HG03280 (cell line): ENCODE data around the gene NUFIP2.
"Not testable (repeated sequence)": the region's sequence is repeated elsewhere in the genome, so short reads cannot be mapped to it uniquely, and the experiment has no call there.

Experiments
- ATAC-seq: cut with Tn5 transposase; IDR thresholded peaks from one replicate; pipeline ENCODE4 v1.9.1; 2021; ENCODE audit warnings: mild to moderate bottlenecking, moderate library complexity; ENCODE audit not compliant: unreplicated experiment

The NUFIP2 gene, protein sequence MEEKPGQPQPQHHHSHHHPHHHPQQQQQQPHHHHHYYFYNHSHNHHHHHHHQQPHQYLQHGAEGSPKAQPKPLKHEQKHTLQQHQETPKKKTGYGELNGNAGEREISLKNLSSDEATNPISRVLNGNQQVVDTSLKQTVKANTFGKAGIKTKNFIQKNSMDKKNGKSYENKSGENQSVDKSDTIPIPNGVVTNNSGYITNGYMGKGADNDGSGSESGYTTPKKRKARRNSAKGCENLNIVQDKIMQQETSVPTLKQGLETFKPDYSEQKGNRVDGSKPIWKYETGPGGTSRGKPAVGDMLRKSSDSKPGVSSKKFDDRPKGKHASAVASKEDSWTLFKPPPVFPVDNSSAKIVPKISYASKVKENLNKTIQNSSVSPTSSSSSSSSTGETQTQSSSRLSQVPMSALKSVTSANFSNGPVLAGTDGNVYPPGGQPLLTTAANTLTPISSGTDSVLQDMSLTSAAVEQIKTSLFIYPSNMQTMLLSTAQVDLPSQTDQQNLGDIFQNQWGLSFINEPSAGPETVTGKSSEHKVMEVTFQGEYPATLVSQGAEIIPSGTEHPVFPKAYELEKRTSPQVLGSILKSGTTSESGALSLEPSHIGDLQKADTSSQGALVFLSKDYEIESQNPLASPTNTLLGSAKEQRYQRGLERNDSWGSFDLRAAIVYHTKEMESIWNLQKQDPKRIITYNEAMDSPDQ

GRCh38 chr17:29293890-29294579 lies at the start of gene NUFIP2:
Gene NUFIP2 (minus strand): TSS chr17:29294148. CDS start chr17:29294059, 89 bp downstream.
- ATAC-seq, result peak; percentile 82

GRCh38 chr17:29342158-29342765 lies 48.3 kb upstream of the NUFIP2 start:
- no peak for ATAC-seq

- ATAC-seq, result no peak
Measured at GRCh38 chr17:29341726-29342125, 47.8 kb upstream of the NUFIP2 start.

GRCh38 chr17:29339016-29339415 lies 45.1 kb upstream of the NUFIP2 start:
- not testable (repeated sequence) for ATAC-seq

DNA sequence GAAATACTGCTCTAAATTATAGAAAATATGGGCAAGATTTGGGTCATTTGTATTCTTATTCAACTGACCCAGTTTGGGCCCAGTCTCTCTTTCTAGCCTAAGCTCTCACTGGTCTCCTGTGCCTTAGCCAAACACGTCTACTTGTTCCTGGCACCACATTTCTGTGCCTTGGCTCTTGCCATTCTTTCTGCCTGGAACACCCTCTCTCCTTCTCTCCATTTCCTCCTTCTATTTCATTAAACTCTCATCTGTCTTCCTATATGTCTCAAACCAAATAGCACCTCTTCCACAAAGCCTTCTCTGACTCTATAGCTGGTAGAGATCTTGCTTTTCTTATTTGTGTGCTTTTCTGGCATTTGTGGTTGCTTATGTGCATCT lies 37.7 kb upstream of the NUFIP2 start:
- no peak for ATAC-seq

DNA sequence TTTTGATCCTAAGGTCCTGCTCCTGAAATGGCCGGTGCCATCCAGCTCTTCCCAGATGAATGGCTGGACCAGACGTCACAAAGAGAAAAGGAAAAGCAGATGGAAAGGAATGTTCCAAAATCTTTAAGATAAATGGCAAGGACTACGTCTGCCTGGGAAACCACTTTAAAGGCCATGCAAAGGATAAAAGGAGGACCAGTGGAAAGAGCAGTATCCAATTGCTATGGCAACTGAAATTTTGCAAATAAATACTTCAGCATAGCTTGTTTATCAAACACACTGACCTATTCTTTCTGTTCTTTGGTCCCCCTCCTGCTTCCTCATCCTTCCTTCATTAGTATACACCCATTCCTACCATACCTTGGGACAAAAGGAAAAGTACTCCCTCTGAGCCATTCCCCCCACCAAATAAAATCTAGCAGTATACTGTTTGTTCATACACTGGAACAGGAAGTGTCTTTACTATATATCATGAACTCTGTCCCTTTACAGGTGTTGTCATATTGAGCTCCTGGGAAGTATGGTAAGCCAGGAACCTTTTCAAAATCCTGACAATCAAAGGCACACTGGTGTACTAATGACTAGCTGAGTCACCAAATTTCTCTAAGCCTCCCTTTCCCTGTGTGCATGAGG lies 37.2 kb upstream of the NUFIP2 start:
- ATAC-seq, result no peak

DNA sequence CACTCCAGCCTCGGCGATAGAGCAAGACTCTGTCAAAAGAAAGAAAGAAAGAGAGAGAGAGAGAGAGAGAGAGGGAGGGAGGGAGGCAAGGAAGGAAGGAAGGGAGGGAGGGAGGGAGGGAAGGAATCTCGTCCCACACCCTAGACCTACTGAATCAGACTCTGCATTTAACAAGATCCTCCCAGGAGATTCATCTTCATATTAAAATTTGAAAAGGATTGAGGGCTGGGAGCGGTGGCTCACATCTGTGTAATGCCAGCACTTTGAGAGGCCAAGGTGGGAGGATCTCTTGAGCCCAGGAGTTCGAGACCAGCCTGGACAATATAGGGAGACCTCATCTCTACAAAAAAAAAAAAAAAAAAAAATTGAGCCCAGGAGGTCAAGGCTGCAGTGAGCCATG lies 33.5 kb upstream of the NUFIP2 start:
- no peak for ATAC-seq

GRCh38 chr17:29326023-29326813 lies 32.3 kb upstream of the NUFIP2 start:
- no peak for ATAC-seq

DNA sequence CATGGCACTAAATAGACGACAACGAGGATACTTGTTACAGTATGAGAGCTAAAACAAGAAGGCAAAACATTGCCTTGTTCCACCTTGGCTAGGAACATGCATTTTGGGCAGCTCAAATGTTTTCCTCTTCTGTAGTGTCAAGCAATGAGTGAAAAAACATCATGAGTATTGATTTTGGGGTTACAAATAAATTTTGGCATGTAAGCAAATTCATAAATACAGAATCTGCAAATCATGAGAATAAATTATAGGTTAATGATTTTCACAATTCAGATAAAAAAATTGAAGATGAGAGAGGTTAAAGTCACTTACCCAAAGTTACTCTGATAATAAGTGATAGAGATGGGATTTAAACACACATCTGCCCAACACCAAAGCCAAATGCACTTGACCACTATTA lies 28.4 kb upstream of the NUFIP2 start:
- no peak for ATAC-seq

DNA sequence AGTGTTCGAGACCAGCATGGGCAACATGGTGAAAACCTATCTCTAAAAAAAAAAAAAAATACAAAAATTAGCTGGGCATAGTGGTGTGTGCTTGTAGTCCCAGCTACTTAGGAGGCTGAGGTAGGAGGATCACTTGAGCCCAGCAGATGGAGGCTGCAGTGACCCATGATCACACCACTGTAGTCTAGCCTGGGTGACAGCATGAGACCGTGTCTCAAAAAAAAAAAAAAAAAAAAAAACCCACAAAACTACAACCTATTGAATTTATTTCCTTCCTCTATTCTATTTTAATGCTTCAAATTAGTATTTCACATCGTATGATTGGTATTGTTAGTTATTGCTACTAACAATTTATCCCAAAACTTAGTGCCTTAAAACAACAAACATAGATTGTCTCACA lies 9.4 kb upstream of the NUFIP2 start:
- no peak for ATAC-seq

DNA sequence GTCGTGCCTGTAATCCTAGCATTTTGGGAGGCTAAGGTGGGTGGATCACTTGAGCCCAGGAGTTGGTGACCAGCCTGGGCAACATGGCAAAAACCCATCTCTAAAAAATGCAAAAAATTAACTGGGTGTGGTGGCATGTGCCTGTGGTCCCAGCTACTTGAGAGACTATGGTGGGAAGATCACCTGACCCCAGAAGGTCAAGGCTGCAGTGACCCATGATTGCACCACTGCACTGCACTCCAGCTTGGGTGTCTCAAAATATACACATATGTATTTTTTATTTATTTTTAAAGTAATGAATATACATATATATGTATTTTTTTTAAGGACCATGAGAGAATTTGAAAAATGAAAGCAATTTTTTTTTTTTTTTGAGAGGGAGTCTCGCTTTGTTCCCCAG lies 5.1 kb upstream of the NUFIP2 start:
- ATAC-seq, result no peak

DNA sequence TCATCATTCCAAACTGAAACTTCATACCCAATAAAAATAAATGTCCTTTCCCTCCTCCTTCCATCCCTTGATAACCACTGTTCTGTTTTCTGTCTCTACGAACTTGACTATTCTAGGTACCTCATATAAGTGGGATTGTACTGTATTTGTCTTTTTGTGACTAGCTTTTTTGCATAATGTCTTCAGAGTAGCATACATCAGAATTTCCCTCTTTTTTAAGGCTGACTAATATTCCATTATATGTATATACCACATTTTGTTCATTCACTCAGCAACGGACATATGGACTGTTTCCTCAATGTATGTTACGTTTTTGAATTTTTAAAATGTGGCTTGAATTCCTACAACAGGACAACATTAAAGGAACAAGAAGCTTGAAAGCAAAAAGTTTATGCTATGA lies 1.5 kb upstream of the NUFIP2 start:
- no peak for ATAC-seq

DNA sequence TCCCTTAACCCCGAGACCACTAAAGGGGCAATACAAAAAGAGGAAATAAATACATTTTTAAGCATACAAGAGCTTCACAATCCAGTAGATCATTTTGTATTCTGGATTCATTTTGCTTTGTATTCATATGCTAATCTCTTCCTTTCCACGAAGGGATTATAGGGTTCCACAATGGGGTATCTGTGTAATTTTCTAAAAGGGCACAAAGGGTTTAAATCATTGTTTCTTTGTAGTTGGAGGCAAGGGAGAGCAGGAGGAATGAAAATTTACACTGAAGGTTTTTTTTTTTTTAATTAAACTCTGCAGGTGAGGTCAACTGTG lies 592 bp upstream of the NUFIP2 start:
- no peak for ATAC-seq

DNA sequence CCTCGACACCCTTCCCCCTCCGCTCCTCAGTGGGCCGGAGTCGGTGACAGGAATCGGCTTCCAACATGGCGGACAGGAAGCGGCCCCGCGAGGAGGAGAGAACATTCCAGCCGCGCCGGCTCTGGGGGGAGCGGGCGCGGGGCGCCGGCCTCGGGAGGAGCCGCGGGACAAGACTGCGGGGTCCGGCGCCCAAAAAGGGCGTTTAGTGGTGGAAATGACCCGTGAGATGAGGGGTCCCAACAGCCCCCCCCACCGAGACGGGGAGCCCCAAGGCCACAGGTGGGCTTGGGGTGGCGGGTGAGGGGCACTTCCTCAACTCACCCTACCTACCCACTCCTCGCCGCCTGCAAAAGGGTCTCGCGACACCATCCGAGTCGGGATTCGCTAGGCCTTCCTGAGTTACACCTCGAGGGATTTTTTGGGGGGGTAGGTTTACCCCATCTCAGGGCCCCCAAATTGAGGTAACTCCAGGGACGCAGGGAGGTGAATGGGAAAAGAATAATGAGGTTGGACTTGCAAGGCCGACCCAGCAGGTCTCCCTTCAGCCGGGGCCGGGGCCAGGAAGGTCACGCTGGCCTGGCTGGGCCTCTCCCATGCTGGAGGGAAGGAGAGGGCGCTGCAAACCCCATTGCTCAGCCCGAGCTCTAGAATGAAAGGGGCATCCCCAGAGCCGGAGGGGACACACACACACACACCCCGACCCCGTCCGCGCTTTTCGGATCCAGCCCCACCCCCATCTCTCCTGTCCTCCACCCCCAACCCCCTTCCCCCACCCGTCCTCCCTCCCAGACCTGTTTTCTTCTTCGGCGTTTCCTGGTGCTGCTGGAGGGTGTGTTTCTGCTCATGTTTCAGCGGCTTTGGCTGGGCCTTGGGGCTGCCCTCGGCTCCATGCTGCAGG lies 707 bp downstream of the NUFIP2 start:
- peak; percentile 14 for ATAC-seq

DNA sequence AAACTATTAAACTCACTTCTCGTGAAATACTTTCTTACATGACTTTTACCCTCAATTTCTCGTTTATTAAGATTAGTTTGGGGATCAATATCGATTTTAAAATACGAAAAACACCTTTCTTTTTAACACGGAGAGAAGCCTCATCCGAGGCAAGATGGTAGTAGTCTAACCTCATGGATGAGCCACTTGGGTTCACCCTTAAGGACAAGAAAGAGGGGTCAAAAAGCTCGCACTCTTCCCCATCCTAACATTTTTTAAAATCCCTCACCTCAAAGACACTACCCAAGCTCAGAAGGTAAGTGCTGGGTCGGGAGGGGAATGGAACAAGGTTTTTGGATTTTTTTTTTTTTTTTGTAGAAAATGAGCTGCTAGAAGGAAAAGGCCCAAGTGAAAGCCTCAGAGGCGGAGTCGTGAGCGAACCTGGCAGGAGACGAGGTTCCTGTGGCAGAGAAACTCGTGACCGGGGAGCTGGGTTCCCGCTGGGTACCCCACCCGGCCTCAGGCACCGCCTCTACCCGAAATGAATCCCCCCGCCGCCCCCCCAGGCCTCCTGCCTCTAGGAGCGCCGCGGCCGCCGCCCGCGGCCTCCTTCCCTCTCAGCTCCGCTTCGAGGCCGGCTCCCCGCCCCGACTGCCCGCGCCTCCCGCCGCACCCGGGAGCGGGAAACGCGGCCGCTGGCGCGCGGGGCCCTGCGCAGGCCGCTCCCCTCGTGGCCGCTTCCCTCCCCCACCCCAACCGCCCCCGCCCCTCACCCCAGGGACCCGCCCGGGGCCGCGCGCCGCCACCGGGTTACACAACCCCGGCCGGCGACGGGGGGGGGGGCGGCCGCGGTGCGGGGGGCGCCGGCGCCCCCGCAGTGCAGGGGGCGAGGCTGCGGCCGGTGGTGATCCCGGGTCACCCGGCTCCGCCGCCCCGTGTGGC lies 1.6 kb downstream of the NUFIP2 start:
- no peak for ATAC-seq

DNA sequence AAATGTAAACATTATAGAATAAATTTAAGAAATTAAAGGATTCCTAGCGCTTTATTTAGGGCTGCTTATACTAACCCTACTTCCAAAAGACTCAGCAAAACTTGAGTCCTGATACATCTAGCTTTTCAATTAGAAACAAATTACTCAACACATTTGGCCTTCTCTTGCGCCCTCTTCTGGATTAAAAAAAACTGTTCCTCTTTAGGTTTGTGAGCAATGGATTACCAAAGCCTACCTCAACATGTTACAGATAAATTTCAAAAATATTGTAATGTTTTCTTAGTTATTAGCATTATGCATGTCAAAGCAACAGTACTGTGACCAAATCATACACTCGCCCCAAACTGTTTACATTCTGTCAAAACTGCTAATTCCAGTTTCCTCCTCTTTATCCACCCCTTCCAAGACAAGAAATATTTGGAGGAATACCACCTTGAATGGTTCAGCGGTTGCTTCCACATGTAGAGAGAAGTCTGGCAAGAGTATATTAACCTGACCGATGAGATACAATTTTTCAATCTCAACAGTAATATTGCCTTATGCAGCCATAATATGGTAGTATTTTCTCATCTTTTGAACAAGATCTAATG lies 2.7 kb downstream of the NUFIP2 start:
- ATAC-seq, result no peak

- ATAC-seq, result no peak
Measured at GRCh38 chr17:29289852-29290251, 4.1 kb downstream of the NUFIP2 start.

DNA sequence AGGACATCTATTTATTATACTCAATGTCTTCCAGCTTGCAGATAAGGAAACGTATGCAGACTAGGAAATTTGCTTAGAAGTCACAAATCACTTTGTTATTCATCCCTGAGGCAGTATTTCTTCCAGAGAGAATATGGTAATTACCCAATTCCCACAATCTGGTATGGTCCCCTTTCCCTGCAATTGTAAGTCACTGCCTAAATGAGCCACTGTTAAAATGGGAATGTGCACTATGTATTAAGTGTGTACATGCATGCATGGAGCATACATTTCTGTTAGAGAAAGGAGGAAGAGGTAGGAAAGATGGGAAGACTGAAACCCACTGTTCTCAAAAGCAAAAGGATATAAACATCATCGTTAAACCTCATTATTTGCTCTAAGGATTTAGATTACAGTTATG lies 10.0 kb downstream of the NUFIP2 start:
- no peak for ATAC-seq
